NT2/D1 (cell line): Measurements from ENCODE around the gene LCE1C.

Experiments used
- DNase-seq: peaks from one replicate; pipeline ENCODE4 v3.0.0-alpha.2; 2011; ENCODE audit warnings: low read depth, low spot score
- H3K27me3 ChIP-seq: 2 replicates; pipeline ENCODE4 v1.6.0; 2011; ENCODE audit warnings: mild to moderate bottlenecking; ENCODE audit not compliant: insufficient read length, insufficient read depth
- H3K36me3 ChIP-seq: 2 replicates; pipeline ENCODE4 v1.6.1; 2011; ENCODE audit warnings: mild to moderate bottlenecking, low read length, mixed read lengths; ENCODE audit not compliant: insufficient read depth, insufficient read length
- H3K4me1 ChIP-seq: 2 replicates; pipeline ENCODE4 v1.5.1; 2011; ENCODE audit not compliant: insufficient read depth, insufficient read length
- H3K4me3 ChIP-seq: 2 replicates; pipeline ENCODE4 v1.5.1; 2011; ENCODE audit warnings: low read depth; ENCODE audit not compliant: insufficient read length
- H3K9ac ChIP-seq: 2 replicates; pipeline ENCODE4 v1.6.0; 2011; ENCODE audit warnings: low read depth; ENCODE audit not compliant: insufficient read length
- H3K9me3 ChIP-seq: 2 replicates; pipeline ENCODE4 v1.5.1; 2011; ENCODE audit warnings: mild to moderate bottlenecking, low read length; ENCODE audit not compliant: insufficient read depth
- SUZ12 ChIP-seq: IDR thresholded peaks from 2 replicates; pipeline ENCODE4 v1.6.1; 2011; ENCODE audit not compliant: insufficient read length, insufficient read depth; ENCODE audit errors: extremely low read depth
- YY1 ChIP-seq: IDR thresholded peaks from 2 replicates; pipeline ENCODE4 v1.6.1; 2011; ENCODE audit not compliant: insufficient read length, insufficient read depth
- ZNF274 ChIP-seq: IDR thresholded peaks from 2 replicates; pipeline ENCODE4 v1.6.1; 2011; ENCODE audit warnings: mild to moderate bottlenecking, low read depth, low read length

The LCE1C gene

GRCh38 chr1:152760551-152761190, 45.8 kb downstream of the LCE1C start:
- H3K4me1 ChIP-seq: no peaks in the 10 kb centered on the region
- no peaks in the 10 kb centered on the region for H3K36me3 ChIP-seq
- no peaks in the 10 kb centered on the region for H3K9me3 ChIP-seq
- no peak overlapping the region for H3K9ac ChIP-seq
- no peak for DNase-seq
- no peak for TF ChIP-seq SUZ12
- no peak for TF ChIP-seq ZNF274
- no peak for TF ChIP-seq YY1
- H3K4me3 ChIP-seq: no peak overlapping the region
- H3K27me3 ChIP-seq: no peaks in the 10 kb centered on the region

GRCh38 chr1:152759453-152760173, 46.8 kb downstream of the LCE1C start:
- H3K4me3 ChIP-seq: no peak overlapping the region
- no peaks in the 10 kb centered on the region for H3K27me3 ChIP-seq
- H3K4me1 ChIP-seq: no peaks in the 10 kb centered on the region
- H3K36me3 ChIP-seq: no peaks in the 10 kb centered on the region
- H3K9me3 ChIP-seq: no peaks in the 10 kb centered on the region
- H3K9ac ChIP-seq: no peak overlapping the region
- TF ChIP-seq YY1 (no peak), ZNF274 (no peak), SUZ12 (no peak)
- DNase-seq: no peak

GRCh38 chr1:152758636-152759035, 47.8 kb downstream of the LCE1C start:
- H3K4me1 ChIP-seq: no peaks in the 10 kb centered on the region
- no peak overlapping the region for H3K9ac ChIP-seq
- no peak for DNase-seq
- H3K36me3 ChIP-seq: no peaks in the 10 kb centered on the region
- TF ChIP-seq ZNF274: no peak
- no peak for TF ChIP-seq YY1
- TF ChIP-seq SUZ12: no peak
- H3K4me3 ChIP-seq: no peak overlapping the region
- no peaks in the 10 kb centered on the region for H3K9me3 ChIP-seq
- H3K27me3 ChIP-seq: no peaks in the 10 kb centered on the region

- H3K27me3 ChIP-seq: no peaks in the 10 kb centered on the region
Observed at GRCh38 chr1:152757747-152758146, 48.7 kb downstream of the LCE1C start, which contains the start of gene KPRP. TSS of gene KPRP (plus strand) at chr1:152758025. CDS start at chr1:152759589, 1,564 bp downstream.

GRCh38 chr1:152756872-152757271, 49.6 kb downstream of the LCE1C start:
- TF ChIP-seq YY1: no peak
- no peak for DNase-seq
- H3K27me3 ChIP-seq: no peaks in the 10 kb centered on the region

More at GRCh38 chr1:152757747-152758146, 48.7 kb downstream of the LCE1C start, which contains the start of gene KPRP:
- H3K9me3 ChIP-seq: no peaks in the 10 kb centered on the region
- no peak for DNase-seq
- H3K4me1 ChIP-seq: no peaks in the 10 kb centered on the region
- H3K4me3 ChIP-seq: no peak within 1 kb of the TSS
- no peaks in the 10 kb centered on the region for H3K36me3 ChIP-seq
- no peak within 1 kb of the TSS for H3K9ac ChIP-seq
- no peak for TF ChIP-seq ZNF274
- no peak for TF ChIP-seq SUZ12
- no peak for TF ChIP-seq YY1

More at GRCh38 chr1:152756872-152757271, 49.6 kb downstream of the LCE1C start:
- H3K36me3 ChIP-seq: no peaks in the 10 kb centered on the region
- H3K9ac ChIP-seq: no peak overlapping the region
- H3K4me3 ChIP-seq: no peak overlapping the region
- no peaks in the 10 kb centered on the region for H3K9me3 ChIP-seq
- no peaks in the 10 kb centered on the region for H3K4me1 ChIP-seq
